GM18505 (cell line): ENCODE data around the gene DMD.
"Not testable (repeated sequence)": the region's sequence is repeated elsewhere in the genome, so short reads cannot be mapped to it uniquely, and the experiment has no call there.

Experiments used
- ATAC-seq: cut with Tn5 transposase; IDR thresholded peaks from one replicate; pipeline ENCODE4 v1.9.1; 2021; ENCODE audit not compliant: unreplicated experiment
- POLR2A ChIP-seq: IDR thresholded peaks from 4 replicates; pipeline ENCODE4 v1.6.1; 2011; ENCODE audit warnings: borderline replicate concordance; ENCODE audit not compliant: insufficient read depth, insufficient read length; ENCODE audit errors: extremely low read depth

Gene DMD

DNA sequence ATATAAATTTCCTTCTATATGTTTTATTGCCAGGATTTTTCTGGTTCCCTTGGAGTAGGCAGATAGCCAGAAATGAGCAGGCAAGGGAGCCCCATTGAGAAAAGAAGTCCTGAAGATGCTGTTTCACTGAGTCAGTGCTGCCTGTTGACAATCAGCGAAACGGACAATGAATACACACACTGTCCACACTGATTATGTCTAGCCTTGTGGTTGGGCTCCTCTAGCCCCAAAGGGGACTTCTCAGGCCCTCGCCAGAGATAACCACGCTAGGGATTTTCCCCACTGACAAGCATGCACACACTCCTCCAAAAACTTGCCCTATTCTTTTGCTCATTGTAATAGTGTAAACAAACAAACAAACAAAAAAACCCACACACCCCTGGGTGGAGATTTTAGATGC lies 369.3 kb downstream of the DMD start:
- TF ChIP-seq POLR2A: no peak
- no peak for ATAC-seq

DNA sequence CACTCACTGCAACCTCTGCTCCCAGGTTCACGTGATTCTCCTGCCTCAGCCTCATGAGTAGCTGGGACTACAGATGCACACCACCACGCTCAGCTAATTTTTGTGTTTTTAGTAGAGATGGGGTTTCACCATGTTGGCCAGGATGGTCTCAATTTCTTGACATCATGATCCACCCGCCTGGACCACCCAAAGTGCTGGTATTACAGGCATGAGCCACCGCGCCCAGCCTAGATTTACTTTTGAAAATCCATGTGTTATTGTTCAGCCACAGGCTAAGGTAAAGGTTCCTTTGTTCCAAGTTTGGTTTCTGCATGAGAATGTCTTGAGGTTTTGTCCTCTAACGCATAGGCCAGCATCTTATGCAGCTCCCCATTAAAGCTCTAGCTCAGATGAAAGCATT lies 371.6 kb downstream of the DMD start:
- no peak for TF ChIP-seq POLR2A
- no peak for ATAC-seq

DNA sequence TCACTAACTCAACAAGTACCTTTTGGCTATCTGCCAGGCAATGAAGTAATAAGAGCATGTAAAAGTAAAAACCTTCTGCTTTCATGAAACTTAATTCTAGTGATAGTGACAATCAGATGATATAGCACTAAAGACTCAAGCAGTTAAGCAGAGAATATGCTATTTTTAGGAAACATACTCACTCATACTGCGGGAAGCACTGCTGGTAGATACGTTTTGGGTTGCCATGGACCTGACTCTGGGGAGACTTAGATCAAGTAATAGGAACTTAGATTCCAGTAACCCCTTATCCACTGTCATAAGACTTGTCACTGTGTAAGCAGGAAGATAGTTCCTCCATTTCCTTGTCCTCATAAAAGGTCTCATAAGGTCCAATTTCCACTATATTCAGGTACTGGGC lies 386.3 kb downstream of the DMD start:
- TF ChIP-seq POLR2A: no peak
- no peak for ATAC-seq

DNA sequence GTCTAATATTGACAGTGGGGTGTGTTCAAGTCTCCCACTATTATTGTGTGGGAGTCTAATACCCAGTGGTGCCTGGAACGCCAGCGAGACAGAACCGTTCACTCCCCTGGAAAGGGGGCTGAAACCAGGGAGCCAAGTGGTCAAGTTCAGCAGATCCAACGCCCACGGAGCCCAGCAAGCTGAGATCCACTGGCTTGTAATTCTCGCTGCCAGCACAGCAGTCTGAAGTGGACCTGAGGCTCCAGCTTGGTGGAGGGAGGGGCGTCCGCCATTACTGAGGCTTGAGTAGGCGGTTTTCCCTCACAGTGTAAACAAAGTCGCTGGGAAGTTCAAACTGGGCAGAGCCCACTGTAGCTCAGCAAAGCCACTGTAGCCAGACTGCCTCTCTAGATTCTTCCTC lies 407.3 kb downstream of the DMD start:
- TF ChIP-seq POLR2A: no peak
- no peak for ATAC-seq

GRCh38 chrX:32798990-32799389 lies 412.4 kb downstream of the DMD start:
- ATAC-seq: no peak
- no peak for TF ChIP-seq POLR2A

- no peak for TF ChIP-seq POLR2A
These were observed 422.4 kb downstream of the DMD start for GRCh38 chrX:32788936-32789335.

DNA sequence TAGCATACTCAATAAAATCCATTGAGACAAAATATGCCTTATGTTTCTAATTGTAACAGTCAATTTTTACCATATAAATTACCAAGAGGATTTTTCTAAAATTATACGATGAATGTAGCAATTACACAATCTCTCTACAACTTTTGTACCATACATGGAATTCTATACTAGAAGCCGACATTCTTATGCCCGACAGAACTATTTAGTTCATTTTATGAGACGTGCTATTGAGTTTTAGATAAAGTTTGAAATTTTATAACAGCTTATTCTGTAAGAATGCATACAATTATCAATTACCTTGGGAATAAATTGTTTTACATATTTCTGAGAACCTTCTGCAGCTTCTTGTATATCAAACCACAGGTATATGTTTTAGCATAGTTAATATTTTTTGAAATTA lies 431.2 kb downstream of the DMD start:
- no peak for ATAC-seq

More at GRCh38 chrX:32788936-32789335, 422.4 kb downstream of the DMD start:
- ATAC-seq: no peak

DNA sequence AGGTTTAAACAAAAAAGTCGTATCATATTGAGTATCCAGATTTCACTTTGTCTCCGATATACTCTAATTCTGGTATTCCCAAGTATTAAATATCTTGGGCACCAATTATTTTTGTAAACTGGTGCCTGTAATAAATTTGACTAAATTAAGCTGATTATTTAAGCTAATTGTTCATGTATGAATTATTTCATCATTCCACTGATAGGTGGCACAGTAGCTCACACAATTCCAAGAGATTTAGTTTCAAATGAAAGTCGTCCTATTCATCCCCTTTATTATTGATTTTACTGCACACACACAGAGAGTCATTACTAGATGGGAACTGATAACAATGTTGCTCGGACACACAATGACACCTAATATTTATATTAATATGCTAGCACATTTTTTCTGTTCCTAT lies 432.4 kb downstream of the DMD start:
- ATAC-seq: no peak
- no peak for TF ChIP-seq POLR2A

More for the DNA sequence above, 431.2 kb downstream of the DMD start:
- TF ChIP-seq POLR2A: no peak

GRCh38 chrX:32774966-32775365 lies 436.4 kb downstream of the DMD start:
- ATAC-seq: no peak
- no peak for TF ChIP-seq POLR2A

GRCh38 chrX:32749070-32749469 lies 462.3 kb downstream of the DMD start:
- ATAC-seq: no peak
- no peak for TF ChIP-seq POLR2A

GRCh38 chrX:32745323-32745722 lies 466.0 kb downstream of the DMD start:
- no peak for TF ChIP-seq POLR2A
- no peak for ATAC-seq

DNA sequence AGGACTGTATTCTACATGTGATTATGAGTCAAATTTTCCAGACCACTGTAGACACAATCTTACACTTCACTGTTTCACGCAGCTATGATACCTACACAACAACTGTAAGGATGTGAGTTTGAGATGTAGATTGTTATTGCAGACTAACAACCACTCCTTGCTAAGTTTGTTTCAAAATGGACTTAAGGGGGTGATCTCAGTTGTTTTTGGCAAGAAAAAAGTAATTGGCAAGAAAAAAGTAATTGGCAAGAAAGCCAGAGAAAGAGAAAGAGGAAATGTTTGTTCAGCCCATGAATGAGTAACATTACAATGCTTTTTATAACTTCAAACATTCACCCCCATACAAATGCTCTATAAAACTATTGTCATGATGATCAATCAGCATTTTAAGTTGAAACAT lies 466.4 kb downstream of the DMD start:
- TF ChIP-seq POLR2A: no peak
- ATAC-seq: no peak

GRCh38 chrX:32741910-32742309 lies 469.4 kb downstream of the DMD start:
- ATAC-seq: no peak
- TF ChIP-seq POLR2A: no peak

DNA sequence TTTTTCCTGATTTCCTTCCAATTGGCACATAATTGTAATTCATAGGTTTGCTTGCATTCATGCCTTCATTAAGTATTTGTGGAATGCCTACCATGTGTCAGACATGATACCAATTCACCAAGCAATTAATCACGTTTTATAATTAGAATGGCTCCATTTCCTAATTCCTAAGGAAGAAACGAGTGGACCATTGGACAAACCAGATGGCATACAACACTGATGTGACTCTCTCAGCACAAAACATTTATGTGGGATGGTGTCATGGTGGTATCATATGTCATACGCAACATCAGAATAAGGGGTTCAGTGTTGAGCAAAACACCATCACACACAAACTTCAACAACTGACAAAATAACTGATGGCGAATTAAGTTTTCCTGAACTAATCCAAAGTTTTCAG lies 502.8 kb downstream of the DMD start:
- ATAC-seq: no peak
- no peak for TF ChIP-seq POLR2A

DNA sequence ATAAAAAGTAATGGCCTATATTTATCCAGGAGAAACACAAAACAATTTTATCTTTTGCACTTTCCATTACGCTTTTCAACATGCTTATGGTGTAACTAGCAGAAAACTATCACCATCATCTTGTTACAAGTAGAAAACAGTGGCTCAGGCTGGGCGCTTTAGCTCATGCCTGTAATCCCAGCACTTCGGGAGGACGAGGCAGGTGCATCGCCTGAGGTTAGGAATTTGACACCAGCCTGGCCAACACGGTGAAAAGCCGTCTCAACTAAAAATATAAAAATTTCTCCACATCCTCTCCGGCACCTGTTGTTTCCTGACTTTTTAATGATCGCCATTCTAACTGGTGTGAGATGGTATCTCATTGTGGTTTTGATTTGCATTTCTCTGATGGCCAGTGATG lies 506.0 kb downstream of the DMD start:
- ATAC-seq: not testable (repeated sequence)
